GM12872 (cell line): Measurements from ENCODE around the gene FBXO8.

Source experiments
- TF ChIP-seq, protein P1 (sequence below): IDR thresholded peaks from 3 replicates; pipeline ENCODE4 v1.5.1; 2011; ENCODE audit warnings: low read depth, mild to moderate bottlenecking, low read length, moderate library complexity; ENCODE audit not compliant: insufficient read depth

Gene FBXO8

DNA sequence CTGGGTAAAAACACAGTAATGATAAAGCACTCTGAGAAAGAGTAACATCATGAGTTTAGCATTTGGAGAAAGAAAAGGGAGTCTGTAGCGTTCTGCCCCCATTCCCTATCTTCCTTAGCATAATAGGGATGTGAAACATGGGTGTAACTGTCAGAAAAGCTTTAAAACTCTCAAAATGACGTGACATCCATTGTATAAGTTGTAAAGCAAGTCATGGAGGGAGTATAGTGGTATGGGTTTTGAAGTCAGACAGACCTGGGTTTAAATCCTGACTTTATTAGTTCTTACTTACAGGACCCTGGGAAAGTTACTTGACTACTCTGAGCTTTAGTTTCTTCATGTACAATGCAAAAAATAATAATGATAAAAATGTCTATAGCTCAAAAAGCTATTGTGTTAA, 17.1 kb downstream of the FBXO8 start:
- TF ChIP-seq, protein P1, sequence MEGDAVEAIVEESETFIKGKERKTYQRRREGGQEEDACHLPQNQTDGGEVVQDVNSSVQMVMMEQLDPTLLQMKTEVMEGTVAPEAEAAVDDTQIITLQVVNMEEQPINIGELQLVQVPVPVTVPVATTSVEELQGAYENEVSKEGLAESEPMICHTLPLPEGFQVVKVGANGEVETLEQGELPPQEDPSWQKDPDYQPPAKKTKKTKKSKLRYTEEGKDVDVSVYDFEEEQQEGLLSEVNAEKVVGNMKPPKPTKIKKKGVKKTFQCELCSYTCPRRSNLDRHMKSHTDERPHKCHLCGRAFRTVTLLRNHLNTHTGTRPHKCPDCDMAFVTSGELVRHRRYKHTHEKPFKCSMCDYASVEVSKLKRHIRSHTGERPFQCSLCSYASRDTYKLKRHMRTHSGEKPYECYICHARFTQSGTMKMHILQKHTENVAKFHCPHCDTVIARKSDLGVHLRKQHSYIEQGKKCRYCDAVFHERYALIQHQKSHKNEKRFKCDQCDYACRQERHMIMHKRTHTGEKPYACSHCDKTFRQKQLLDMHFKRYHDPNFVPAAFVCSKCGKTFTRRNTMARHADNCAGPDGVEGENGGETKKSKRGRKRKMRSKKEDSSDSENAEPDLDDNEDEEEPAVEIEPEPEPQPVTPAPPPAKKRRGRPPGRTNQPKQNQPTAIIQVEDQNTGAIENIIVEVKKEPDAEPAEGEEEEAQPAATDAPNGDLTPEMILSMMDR = no peak

DNA sequence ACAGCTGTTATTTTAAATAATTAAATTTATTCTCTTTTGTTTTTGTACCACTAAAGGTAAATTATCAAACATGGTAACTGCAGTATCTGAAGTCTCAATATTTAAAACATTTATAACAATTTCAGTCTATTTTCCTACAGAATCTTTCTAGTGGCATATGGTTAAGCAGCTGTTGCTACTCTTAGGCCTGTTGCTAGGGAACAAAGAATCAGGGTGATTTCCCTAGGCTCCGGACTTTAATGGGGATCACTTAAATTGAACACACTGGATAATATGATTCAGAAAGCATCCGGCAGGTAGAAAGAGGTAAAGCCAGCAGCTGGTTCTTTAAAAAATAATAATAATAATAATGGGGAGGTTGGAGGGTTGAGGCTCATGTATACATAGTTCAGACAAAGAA, 17.6 kb downstream of the FBXO8 start:
- TF ChIP-seq, protein P1 = no peak

DNA sequence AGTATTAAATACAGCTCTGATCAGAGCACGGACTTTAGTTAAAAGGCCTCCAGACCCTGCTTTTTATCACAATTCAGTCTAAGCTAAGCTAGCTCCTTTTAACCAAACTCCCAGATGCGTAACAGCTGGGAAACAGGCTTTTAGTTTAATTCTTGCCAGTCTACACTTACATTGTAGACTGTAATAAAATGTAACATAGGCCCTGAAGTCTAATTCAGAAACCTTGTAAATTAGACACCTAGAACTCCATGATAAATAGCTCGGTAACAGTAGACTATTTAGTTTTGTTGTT, 20.1 kb downstream of the FBXO8 start:
- TF ChIP-seq, protein P1 = no peak

DNA sequence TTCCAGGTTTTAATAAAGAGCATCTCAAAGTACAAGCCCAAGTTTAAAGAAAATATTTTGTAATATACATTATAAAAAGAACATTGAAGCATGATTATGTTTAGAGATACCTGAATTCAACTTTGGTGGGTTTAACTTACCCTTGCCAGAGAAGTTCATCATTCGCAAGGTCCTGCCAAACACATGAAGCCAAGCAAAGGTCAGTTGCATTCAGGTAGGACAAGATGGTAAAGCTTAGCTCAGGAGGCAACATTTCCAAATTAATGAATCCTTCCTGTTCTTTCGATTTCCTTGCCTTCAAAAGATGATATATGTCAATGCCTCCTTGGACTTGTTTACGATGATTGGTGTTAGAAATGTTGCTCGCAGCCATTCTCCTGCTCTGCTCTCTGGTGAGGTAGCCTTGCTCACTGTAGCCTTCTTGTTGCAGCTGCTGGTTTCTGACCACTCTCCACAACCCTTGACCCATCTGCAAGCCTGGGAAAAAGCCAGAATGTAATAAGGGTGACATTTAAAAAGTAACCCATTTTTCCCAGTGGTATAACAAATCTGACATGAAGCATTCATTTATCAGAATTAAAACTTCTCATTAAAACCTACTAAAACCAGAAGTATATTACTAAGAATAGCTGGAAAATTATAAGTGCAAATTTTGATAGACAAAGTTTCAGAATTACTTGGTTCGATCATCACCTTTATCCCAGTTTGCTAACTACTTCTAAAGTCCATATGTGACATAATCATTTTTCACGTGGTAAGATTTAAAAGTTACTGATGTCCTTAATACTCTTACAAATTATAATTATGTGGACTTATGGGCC, 20.6 kb downstream of the FBXO8 start:
- TF ChIP-seq, protein P1 = no peak

- TF ChIP-seq, protein P1 = no peak
Measured at GRCh38 chr4:174260099-174260498, 23.4 kb downstream of the FBXO8 start.

DNA sequence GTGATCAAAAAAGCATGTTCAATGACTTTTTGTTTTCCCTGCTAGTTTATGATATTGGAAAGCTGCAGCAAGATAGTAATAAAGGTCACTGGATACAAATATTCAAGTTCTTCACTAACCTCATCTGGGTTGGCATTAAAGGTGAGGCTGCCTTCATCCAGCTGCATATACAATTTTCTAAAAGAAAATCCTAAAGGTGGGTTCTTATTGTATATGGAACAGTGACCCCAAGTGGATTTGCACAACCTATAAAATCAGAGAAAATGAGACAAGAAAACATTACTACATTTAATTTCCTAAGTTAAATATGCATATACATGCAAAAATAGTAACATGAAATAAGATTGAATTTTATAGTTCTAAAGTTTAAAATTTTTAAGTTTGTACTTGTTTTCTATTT, 23.9 kb downstream of the FBXO8 start:
- TF ChIP-seq, protein P1 = no peak

GRCh38 chr4:174256277-174256713, 27.2 kb downstream of the FBXO8 start:
- TF ChIP-seq, protein P1 = no peak
